ENCODE data around the gene DNAJB13.
A peak's percentile ranks its signal among the peaks of the same experiment; 100 is the strongest.
"Not testable (repeated sequence)": the region's sequence is repeated elsewhere in the genome, so short reads cannot be mapped to it uniquely, and the experiment has no call there.

DNAJB13 gene

DNA sequence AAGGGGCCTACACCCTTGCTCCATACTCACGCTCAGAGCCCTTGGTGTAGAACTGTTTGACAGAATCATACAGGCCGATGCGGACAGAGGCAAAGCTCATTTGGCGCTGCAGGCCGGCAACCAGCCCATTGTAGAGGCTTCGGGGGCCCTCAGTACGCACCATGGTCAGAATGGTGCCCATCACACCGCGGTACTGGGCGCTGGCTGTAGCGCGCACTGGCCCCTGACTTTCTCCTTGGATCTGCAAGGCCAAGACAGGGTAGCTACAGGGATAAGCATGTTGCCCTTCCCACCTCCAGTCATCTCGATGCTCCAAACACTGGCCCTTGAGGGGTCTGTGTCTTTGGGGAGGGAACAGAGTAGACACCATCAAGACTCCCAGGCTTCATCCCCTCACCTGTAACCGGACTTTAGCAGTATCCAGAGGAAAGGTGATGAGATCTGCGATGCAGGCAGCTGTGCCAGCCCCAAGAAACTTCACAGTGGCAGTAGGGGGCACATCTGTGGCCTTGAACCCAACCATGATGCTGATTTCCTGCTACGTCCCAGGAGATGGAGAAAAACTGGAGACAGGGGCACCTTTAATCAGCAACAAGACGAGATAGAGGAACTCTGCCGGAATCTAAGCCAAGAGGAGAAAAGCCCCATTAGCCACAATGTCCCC, 27.2 kb downstream of the DNAJB13 start:
- no peak for DNase-seq (ENCODE audit: low read depth in 2 of 2)

DNA sequence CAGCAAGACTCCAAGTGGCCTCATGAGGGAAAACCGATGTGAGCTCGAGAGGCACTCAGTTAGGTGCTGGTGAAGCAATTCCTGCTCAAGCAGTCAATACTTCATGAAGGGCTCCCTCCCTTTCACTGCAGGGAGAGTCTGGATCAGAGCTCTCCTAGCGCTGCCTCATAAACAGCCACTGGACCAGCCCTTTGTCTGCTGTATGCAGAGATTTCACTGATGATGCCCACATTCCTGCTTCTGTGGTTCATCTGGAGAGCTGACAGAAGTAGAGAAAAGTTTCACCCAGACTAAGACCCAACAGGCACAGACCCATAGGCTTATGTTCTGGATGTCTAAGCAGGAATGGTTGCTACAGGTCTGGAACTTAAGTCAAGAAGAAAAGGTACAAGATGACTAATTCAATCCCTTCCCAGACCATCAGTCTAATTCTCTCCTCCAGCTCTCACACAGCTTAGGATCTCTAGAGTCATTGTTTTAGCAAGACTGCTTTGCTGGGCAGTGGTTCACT, 27.8 kb downstream of the DNAJB13 start:
- DNase-seq (ENCODE audit: low read depth in 2 of 2): no peak

DNA sequence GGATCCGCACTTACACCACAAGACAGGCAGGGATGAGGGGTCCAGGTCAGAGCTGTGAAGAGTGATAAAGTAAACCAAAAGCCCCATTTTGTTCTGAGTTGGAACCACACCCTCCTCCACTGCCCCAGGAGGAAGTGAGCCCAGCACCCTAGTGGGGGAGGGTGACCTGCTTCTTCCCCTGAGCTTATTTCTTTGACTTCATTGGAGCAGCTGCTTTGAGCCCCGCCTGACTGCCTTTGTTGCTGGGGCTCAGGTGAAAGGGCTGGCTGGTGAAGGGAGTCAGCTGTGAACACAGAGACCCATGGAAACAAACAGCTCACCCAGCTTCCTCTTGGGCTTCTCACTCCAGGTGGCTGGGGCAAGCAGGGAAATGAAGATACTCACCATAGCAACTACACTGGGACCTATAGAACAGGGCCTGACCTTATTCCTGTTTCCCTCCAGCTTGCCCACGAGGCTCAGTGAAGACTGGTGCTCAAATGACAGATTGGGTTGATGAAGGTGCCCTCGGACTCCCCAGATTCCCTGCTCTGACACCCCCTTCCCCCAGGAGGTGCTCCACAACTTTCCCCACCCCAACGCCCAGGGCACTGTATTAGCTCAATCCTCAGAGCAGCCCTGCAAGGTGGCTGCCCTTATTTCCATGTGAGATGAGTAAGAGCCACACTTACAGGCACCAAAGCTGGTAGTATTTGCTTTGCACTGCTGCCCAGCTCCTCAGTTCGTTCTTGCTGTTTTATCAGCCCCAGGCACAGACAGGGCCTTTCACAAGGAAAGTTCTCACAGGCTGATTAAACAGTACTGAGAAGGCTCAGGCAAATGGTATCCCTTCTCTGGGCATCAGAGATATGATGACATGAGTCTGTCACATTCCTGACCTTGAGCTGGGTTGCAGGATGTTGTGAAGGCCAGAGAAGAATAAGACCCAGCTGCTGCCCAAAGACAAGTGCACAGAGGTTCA, 29.5 kb downstream of the DNAJB13 start:
- DNase-seq (ENCODE audit: low read depth in 2 of 2): peak in 1 of 2 donors; percentile 51

DNA sequence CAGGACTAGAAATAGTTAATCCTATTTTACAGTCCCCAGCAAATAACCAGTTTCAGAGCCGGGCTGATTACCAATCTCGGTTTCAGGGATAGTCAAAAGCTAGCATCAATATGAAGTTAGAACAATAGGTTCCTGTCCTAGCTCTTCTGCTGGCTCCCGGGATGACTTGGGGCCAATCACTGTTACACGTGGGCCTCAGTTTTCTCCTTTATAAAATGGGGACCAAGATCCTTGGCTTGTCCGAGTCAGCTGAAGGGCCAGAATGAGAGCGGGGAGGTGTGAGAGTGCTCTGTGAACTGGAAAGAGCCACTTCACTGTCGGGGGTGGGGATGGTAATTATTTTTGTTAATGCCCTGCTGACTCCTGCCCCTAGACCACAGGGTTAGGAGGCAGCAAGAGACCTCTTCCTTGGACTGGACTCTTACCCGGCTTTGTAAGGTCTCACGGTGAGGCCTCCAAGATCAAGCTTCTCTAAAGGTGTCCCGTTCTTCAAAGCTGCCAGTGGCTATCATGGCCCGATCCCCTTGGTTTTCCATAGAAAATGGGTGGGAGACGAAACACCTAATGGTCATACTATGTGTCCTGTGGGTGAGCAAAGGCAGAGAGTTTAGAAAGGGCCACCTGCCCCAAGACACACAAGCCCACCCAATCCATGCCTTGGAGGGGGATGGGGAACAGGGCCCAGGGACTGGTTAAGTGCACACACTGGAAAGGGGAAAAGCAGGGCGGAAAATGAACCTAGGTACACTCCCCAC, 30.4 kb downstream of the DNAJB13 start:
- no peak for DNase-seq (ENCODE audit: low read depth in 2 of 2)

DNA sequence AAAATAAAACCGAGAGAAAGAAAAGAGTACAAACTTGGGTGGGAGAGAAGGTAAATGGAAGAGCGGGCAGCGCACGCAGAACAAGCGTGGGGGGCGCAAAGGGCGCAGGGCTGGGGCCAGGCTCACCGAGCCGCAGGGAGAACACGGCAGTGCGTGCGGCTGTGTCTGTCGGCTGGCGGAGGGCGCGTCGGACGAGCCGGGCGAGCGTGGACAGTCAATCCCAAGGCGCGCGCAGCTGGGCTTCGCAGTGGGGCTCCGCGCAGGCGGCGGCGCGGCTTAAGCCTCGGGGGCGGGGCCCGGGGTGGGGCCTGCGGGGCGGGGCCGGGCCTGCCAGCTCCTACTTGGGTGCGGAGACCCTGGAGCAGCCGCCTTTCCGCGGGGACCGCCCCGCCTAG, 31.8 kb downstream of the DNAJB13 start, which contains the start of gene UCP2:
Gene UCP2, minus strand, starts transcription at position 249 of the 395 bp plus-strand sequence. CDS start 4,465 bp downstream, outside the sequence.
- DNase-seq (ENCODE audit: low read depth in 2 of 2): peak; percentile 81 to 88

DNA sequence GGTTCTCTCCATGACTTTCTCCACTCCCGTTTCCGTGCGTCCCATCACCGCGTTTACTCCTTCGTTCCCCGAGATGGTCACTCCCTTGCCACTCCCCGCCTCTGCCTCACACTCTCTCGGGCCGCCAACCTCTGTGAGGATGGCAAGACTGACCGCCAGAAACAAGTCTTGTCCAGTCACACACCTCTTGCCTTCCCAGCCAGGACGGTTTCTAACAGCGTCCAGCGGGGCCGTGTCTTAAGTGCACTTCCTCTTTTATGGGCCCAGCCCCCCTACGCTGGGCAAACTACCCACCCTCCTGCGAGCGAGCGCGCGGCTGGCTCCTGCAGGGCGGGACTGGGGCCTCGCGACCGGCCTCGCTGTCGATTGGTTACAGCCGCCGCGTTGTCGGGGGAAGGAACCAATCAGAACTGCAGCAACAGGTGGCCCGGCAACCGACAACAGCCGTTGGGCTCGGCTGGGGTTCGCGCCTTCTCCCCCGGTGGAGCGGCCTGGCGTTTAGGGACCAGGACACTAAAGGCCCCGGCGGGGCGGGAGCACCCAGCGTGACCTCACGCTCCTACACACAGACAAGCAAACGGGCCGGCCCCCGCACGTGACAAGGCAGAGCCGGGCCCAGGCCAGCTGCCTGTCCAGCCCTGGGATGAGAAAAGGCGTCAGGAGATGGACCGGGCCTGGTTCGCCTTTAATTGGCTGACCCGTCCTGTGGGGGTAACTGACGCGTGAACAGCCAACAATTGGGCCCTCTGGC, 32.3 kb downstream of the DNAJB13 start:
- peak; percentile 86 to 95 for DNase-seq (ENCODE audit: low read depth in 2 of 2)

DNA sequence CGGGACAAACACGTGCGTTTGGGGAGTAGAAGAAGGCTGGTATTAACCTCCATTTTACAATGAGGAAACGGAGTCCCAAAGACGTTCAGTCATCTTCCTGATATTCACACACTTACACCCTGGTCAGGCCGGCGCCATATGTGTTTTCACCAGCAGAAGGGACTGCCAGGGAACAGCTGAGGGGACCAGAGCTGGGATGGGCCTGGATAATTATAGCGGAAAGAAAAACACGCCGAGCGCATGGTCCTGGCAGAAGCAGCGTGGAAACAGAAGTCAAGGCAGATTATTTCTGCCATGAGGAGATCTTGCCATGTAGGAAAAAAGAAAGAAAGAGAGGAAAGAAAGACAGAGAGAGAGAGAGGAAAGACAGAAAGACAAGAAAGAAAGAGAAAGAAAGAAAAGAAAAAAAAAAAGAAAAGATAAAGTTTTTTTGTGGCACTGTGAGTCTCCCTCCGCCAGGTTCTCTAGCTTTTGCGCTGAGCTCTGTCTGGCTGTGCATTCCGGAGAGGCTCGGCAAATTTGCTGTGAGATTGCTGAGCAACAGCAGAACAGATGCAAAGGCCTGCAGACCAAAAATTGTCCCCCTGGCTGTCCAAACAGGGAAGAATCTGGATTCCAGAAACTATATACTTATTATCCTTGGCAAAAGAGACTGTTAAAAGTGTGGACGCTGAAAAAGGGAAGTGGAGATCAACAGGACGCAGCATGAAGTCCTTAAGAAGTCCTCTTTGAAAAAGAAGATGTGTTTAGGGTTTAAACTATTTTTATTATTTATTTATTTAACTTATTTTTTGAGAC, 33.1 kb downstream of the DNAJB13 start:
- no peak for DNase-seq (ENCODE audit: low read depth in 2 of 2)

DNA sequence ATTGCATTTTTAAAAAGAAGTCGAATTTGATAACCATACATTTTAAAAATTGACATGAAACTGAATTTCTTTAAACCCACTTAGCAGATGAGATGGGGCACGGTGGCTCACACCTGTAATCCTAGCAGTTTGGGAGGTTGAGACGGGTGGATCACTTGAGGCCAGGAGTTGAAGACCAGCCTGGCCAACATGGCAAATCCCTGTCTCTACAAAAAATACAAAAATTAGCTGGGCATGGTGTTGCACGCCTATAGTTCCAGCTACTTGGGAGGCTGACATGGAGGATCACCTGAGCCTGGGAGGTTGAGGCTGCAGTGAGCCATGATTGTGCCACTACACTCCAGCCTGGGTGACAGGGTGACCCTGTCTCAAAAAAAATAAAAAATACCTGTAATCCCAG, 34.8 kb downstream of the DNAJB13 start:
- not testable (repeated sequence) for DNase-seq (ENCODE audit: low read depth in 2 of 2)

DNA sequence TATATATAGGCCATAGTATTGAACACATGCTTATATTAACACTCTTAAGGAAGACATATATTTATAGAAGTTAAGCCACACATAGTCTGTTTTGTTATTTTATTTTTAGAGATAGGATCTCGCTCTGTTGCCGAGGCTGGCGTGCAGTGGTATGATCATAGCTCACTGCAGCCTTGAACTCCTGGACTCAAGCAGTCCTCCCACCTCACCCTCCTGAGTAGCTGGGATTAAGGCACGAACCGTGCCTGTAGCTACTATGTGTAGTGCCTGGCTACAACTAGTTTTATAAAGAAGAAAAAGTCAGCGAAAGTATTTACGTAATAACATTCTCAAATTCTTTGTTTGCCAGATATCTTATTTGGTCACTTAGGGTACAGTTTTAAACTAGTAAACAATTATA, 37.4 kb downstream of the DNAJB13 start:
- DNase-seq (ENCODE audit: low read depth in 2 of 2): no peak

DNA sequence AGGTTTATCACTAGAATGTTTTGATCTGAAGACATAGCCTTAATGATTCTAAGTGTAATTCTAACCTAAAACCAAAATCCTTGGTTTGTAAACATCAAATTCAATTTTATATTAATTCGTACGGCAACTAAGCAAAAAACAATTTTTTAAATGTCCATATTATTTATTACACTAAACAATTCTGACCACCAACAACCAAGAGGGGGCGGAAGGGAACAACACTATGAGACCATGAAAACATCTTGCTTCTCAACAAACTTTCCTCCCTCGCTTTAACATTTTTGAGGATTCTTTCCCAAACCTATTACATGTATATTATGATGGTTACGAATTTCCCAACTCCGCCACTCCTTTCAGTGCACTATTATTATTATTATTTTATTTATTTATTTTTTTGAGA, 38.3 kb downstream of the DNAJB13 start:
- DNase-seq (ENCODE audit: low read depth in 2 of 2): no peak

DNA sequence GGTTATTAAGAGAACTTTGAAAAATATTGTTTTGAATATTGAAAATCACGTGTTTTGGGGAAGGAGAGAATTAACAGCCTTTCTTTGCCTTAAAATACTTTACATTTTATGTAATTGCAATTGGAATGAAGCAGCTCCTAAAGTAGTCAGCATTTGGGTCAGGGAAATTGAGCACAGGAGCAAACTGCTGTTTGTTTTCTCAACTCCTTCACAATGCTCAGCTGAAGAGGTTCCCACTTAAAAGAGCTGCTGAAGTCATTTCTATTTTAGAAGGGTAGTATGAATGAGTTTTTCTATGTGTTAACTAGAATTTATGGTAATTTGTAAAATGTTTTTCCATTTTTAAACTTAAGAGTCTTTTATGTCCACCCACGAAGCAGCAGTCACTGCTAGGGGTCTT, 39.9 kb downstream of the DNAJB13 start:
- no peak for DNase-seq (ENCODE audit: low read depth in 2 of 2)

DNA sequence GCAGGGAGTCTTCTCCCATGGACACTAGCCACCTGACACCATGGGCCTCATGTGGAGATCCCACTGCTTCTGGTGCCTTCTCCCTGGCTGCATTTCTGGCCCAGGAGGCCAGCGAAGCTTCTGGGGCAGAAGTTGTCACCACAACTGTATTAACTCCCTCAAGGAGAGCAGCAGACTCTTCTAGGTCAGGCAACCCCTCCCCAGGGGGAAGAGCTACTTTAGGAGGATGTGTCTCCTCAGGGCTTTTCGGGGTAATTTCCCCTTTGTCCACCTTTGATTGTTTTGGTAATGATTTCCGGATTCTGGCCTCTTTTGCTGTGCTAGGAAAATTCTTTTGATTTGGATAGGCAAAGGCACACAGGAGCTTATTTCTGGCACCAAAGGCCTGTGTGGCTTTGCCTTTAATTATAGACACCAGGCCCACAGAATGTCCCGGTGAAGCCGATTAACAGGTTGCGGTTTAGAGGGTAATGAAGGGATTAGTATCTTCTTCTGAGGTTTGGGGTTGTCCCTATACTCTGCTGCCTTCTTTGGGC, 40.7 kb downstream of the DNAJB13 start:
- DNase-seq (ENCODE audit: low read depth in 2 of 2): no peak

DNA sequence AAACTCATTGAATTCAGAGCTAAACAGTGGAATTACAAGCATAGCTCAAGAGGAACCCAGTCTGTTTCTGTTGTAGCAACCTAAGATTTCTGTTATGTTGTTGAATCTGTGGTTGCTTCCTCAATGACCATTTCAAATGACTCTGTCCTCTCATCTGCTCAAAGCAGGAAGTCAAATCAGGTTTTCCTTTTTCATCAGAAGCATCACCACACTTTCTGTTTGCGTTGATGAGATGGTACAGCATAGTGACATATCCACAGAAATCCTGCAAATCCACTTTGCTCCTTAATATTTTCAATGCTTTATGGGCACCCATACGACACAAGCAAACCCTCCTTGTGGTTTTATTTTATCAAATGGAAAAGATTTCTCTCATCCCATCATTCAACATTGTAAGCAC, 44.4 kb downstream of the DNAJB13 start:
- DNase-seq (ENCODE audit: low read depth in 2 of 2): no peak

DNA sequence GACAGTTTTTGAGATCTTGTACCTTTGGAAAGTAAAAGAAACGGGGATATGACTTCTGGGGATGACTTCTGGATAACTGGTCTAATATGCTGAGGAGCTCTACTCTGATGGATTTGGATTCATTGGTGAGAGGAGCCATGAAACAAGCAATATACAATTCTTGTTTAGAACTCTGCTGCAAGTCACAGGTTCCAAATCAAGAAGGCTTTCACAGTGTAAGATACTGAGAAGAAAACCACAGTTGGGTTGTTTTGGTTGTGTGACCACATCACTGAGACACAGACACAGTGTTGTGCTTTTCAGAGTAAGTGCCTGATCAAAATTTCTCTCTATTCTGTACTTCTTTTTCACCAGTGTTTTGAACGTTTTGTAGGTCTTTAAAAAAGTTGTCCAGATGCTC, 44.9 kb downstream of the DNAJB13 start:
- DNase-seq (ENCODE audit: low read depth in 2 of 2): no peak

DNA sequence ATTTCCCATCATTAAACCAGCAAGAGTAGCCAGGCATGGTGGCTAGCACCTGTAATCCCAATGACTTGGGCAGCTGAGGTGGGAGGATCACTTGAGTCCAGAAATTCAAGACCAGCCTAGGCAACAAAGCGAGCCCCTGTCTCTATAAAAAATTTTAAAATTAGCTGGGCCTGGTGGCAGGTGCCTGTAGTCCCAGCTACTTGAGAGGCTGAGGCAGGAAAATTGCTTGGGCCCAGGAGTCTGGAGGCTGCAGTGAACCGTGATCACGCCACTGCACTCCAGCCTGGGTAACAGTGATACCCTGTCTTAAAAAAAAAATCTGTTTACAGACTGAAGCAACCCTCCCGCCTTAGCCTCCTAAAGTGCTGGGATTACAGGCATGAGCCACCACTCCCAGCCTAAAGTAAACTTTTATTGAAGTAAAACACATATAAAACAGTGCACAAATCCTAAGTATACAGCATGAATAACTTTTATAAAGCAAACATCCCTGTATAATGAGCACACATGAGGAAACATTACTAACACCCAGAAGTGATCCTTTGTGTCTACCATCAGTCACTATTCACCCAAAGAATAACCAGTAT, 45.4 kb downstream of the DNAJB13 start:
- DNase-seq (ENCODE audit: low read depth in 2 of 2): no peak

DNA sequence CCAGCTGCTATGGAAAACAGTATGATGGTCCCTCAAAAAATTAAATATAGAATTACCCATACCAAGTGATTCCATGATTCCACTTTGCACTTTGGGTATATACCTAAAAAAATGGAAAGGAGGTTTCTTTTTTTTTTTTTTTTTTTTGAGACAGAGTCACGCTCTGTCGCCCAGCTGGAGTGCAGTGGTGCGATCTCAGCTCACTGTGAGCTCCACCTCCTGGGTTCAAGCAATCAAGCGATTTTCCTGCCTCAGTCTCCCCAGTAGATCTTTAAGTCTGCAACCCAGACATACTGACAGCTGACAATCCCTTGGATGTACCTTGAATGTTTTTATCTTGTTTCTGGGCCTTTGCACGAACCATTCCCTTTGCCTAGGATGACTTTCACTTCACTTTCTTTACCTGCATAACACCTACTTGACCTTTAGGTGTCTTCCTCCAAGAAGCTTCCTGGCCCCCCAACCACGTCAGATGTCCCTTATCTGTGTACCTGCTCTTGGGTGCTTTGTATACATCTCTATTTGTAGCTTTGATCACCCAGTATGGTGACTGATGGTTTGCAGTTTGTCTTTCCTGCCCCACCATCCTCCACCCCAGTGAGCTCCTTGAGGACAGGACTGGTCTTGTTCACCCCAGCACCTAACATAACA, 46.4 kb downstream of the DNAJB13 start:
- no peak for DNase-seq (ENCODE audit: low read depth in 2 of 2)

DNA sequence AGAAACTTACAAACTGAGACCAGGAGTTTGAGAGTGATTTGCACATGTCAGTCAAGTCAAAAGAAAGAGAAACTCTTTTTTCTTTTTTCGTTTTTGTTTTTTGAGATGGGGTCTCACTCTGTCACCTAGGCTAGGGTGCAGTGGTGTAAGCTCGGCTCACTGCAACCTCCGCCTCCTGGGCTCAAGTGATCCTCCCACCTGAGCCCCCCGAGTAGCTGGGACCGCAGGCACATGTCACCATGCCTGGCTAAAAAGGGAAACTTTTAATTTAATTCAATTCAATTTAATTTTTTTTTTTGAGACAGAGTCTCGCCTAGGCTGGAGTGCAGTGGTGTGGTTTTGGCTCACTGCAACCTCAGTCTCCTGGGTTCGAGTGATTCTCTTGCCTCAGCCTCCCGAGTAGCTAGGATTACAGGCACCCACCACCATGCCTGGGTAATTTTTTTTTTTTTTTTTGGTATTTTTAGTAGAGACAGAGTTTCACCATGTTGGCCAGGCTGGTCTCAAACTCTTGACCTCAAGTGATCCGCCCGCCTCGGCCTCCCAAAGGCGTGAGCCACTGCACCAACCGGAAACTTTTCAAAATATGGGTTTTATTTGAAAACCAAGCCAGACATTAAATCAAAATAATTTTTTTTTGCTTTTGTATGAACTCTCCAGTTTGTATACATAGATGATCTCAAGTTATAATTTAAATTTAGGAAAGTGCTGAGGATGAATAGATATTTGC, 48.2 kb downstream of the DNAJB13 start:
- no peak for DNase-seq (ENCODE audit: low read depth in 2 of 2)

DNA sequence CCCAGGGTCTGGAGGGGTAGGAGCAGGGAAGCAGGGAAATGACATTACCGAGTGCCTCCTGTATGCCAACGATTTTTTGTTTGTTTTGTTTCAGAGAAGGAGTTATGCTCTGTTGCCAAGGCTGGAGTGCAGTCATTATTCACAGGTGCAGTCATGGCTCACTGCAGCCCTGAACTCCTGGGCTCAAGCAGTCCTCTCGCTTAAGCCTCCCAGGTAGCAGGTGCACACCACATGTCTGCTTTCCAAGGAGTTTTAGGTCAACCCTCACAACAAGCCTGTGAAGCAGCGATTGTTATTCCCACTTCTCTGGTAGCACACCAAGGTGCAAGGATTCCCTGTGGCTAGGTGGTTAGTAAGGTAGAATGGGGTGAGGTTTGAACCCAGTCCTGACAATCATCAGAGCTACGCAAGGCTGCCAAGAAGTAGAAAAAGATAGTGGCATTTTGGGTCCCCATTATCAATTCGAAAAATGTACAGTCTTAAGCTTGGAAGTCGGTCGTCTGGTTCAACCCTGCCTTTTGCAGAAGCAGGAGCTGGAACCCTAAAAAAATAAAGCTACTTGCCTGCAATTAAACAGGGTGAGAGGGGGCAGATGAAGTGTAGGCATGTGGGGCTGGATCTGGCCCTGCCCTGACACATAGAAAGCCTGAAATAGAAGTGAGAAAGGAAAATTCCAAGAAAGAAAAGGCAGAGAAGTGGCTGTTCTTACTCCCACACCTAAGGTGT, 48.9 kb downstream of the DNAJB13 start:
- DNase-seq (ENCODE audit: low read depth in 2 of 2): no peak
